Neural cell (in vitro differentiated cells): Measurements from ENCODE around the gene NDEL1. TPM values are rescaled to one million over a fixed set of nuclear protein-coding genes. Genes with fewer than 3 reads are reported as not detected.

Source experiments
- H2AFZ ChIP-seq: fragments of 200-600, 300-800 bp; sonication (generic), shearing (Covaris generic); 2 replicates; pipeline ENCODE4 v1.6.0; 2014; ENCODE audit warnings: low read depth, mild to moderate bottlenecking, antibody characterized with exemption, low read length, moderate library complexity
- H3F3A ChIP-seq: fragments of 200-600 bp; shearing (Covaris generic); 2 replicates; pipeline ENCODE4 v1.6.1; 2016; ENCODE audit warnings: mild to moderate bottlenecking, moderate library complexity, mixed read lengths, antibody characterized with exemption, low read length; ENCODE audit not compliant: insufficient read depth, poor library complexity, severe bottlenecking
- H3K27ac ChIP-seq: fragments of 200-600, 300-800 bp; sonication (generic), shearing (Covaris generic); 2 replicates; pipeline ENCODE4 v1.5.1; 2014; ENCODE audit warnings: mild to moderate bottlenecking, low read length, moderate library complexity
- H3K27me3 ChIP-seq: fragments of 300-800, 200-600 bp; sonication (generic), shearing (Covaris generic); 2 replicates; pipeline ENCODE4 v1.6.0; 2014; ENCODE audit warnings: mild to moderate bottlenecking, low read depth, low read length, moderate library complexity; ENCODE audit not compliant: insufficient read depth
- H3K36me3 ChIP-seq: fragments of 300-800, 200-600 bp; sonication (generic), shearing (Covaris generic); 2 replicates; pipeline ENCODE4 v1.5.1; 2014; ENCODE audit warnings: mild to moderate bottlenecking, antibody characterized with exemption, low read length, moderate library complexity; ENCODE audit not compliant: insufficient read depth
- H3K4me2 ChIP-seq: fragments of 300-800, 200-600 bp; sonication (generic), shearing (Covaris generic); 2 replicates; pipeline ENCODE4 v1.6.0; 2014; ENCODE audit warnings: mild to moderate bottlenecking, low read length
- H3K4me3 ChIP-seq: fragments of 300-800, 200-600 bp; sonication (generic), shearing (Covaris generic); 2 replicates; pipeline ENCODE4 v1.5.1; 2014; ENCODE audit warnings: mild to moderate bottlenecking, low read length, moderate library complexity
- H3K79me2 ChIP-seq: fragments of 200-600 bp; shearing (Covaris generic); replicated peaks from 2 replicates; pipeline ENCODE4 v1.6.0; 2014; ENCODE audit warnings: mild to moderate bottlenecking, low read length, moderate library complexity; ENCODE audit not compliant: insufficient read depth
- H3K9ac ChIP-seq: fragments of 300-800, 200-600 bp; sonication (generic), shearing (Covaris generic); 2 replicates; pipeline ENCODE4 v1.6.1; 2016; ENCODE audit warnings: mild to moderate bottlenecking, low read length, mixed read lengths
- H3K9me2 ChIP-seq: fragments of 200-600 bp; shearing (Covaris generic); 2 replicates; pipeline ENCODE4 v1.6.1; 2016; ENCODE audit warnings: mild to moderate bottlenecking, low read length, mixed read lengths; ENCODE audit not compliant: insufficient read depth
- H3K9me3 ChIP-seq: fragments of 200-600, 300-800 bp; sonication (generic), shearing (Covaris generic); 2 replicates; pipeline ENCODE4 v1.6.1; 2016; ENCODE audit warnings: mild to moderate bottlenecking, mixed run types, low read length, moderate library complexity, mixed read lengths
- H4K20me1 ChIP-seq: fragments of 200-600 bp; shearing (Covaris generic); 2 replicates; pipeline ENCODE4 v1.6.1; 2016; ENCODE audit warnings: mild to moderate bottlenecking, mixed run types; ENCODE audit not compliant: insufficient read depth
- EP300 ChIP-seq: fragments of 450-650 bp; conservative IDR thresholded peaks from 2 replicates; pipeline ENCODE4 v1.6.1; 2014; ENCODE audit warnings: antibody characterized with exemption, mild to moderate bottlenecking, moderate library complexity; ENCODE audit not compliant: poor library complexity, severe bottlenecking
- EZH2 ChIP-seq: fragments of 200-600, 300-800 bp; shearing (Covaris generic), sonication (generic); IDR thresholded peaks from 2 replicates; pipeline ENCODE4 v1.6.1; 2014; ENCODE audit warnings: antibody characterized with exemption, low read length, borderline replicate concordance, mild to moderate bottlenecking; ENCODE audit not compliant: insufficient read depth, poor library complexity, severe bottlenecking
- MXI1 ChIP-seq: fragments of 450-650 bp; conservative IDR thresholded peaks from 2 replicates; pipeline ENCODE4 v1.6.1; 2014; ENCODE audit warnings: antibody characterized with exemption, mild to moderate bottlenecking; ENCODE audit not compliant: poor library complexity, severe bottlenecking
- POLR2AphosphoS5 ChIP-seq: IDR thresholded peaks from 2 replicates; pipeline ENCODE4 v1.6.1; 2012
- RAD21 ChIP-seq: fragments of 450-650 bp; conservative IDR thresholded peaks from 2 replicates; pipeline ENCODE4 v1.6.1; 2014; ENCODE audit warnings: antibody characterized with exemption, mild to moderate bottlenecking, moderate library complexity
- REST ChIP-seq: IDR thresholded peaks from 2 replicates; pipeline ENCODE4 v1.6.1; 2012; ENCODE audit warnings: borderline replicate concordance
- SMC3 ChIP-seq: fragments of 450-650 bp; conservative IDR thresholded peaks from 2 replicates; pipeline ENCODE4 v1.6.1; 2014; ENCODE audit warnings: antibody characterized with exemption, mild to moderate bottlenecking, moderate library complexity; ENCODE audit not compliant: poor library complexity
- TAF1 ChIP-seq: IDR thresholded peaks from 2 replicates; pipeline ENCODE4 v1.6.1; 2012; ENCODE audit warnings: low read depth
- polyA plus RNA-seq: library from polyadenylated mRNA; depleted of rRNA; stranded (reverse); fragments of >200 nt; gene quantifications from 2 replicates; pipeline ENCODE4 v1.2.3, GENCODE V29; 2014
- TF ChIP-seq, protein P1 (sequence below): fragments of 450-650 bp; IDR thresholded peaks from 2 replicates; pipeline ENCODE4 v1.5.1; 2014; ENCODE audit warnings: antibody characterized with exemption, mild to moderate bottlenecking, moderate library complexity; ENCODE audit not compliant: poor library complexity, severe bottlenecking

Gene NDEL1
- polyA plus RNA-seq, 1 donor from 2014 or later = 25.7 TPM

DNA sequence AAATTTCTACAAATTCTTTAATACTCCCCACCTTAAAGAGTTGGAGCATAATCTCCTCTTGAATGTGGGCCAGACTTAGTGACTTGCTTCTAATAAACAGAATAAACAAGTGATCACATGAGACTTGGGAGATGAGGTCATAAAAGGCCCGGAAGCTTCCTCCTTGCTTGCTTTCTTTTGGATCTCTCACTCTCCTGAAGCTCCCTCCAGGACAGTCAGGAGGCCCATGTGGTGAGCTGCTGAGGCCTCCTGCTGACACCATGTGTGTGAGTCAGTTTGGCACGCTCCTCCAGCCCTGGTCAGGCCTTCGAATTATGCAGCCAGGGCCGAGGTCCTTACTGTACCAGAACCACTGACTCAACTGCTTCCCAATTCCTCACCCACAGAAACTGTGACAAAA lies 53.2 kb downstream of the NDEL1 start:
- no peak overlapping the region for H3K9ac ChIP-seq
- H3K79me2 ChIP-seq = no peaks in the 10 kb centered on the region
- H2AFZ ChIP-seq = no peak overlapping the region
- no peak overlapping the region for H3K4me3 ChIP-seq
- no peak overlapping the region for H3K4me2 ChIP-seq
- H3K27me3 ChIP-seq = no peaks in the 10 kb centered on the region
- H3F3A ChIP-seq = no peaks in the 10 kb centered on the region
- H3K36me3 ChIP-seq = peaks cover 31% of the 10 kb centered on the region
- no peak overlapping the region for H3K27ac ChIP-seq
- no peaks in the 10 kb centered on the region for H3K9me3 ChIP-seq
- TF ChIP-seq REST = no peak
- TF ChIP-seq, protein P1, sequence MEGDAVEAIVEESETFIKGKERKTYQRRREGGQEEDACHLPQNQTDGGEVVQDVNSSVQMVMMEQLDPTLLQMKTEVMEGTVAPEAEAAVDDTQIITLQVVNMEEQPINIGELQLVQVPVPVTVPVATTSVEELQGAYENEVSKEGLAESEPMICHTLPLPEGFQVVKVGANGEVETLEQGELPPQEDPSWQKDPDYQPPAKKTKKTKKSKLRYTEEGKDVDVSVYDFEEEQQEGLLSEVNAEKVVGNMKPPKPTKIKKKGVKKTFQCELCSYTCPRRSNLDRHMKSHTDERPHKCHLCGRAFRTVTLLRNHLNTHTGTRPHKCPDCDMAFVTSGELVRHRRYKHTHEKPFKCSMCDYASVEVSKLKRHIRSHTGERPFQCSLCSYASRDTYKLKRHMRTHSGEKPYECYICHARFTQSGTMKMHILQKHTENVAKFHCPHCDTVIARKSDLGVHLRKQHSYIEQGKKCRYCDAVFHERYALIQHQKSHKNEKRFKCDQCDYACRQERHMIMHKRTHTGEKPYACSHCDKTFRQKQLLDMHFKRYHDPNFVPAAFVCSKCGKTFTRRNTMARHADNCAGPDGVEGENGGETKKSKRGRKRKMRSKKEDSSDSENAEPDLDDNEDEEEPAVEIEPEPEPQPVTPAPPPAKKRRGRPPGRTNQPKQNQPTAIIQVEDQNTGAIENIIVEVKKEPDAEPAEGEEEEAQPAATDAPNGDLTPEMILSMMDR = no peak
- no peak for TF ChIP-seq POLR2AphosphoS5
- no peak for TF ChIP-seq MXI1
- no peaks in the 10 kb centered on the region for H3K9me2 ChIP-seq
- no peaks in the 10 kb centered on the region for H4K20me1 ChIP-seq

DNA sequence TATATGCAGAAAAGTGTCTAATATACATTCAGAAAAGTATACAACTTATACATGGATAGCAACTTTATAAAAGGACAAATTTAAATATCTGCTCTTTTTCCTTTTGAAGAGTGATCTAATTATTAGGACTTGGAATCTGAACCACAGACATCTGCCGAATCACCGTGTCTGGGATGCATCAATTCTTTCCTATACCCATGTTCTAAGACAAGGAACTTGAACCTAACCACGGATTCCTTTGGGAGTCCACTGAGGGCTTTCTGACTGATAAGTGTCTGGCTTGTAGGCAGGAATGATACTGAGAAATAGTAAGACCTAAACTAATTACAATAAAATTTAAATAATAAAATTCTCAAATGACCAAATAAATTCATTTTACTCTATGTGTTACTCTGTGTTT lies 54.2 kb downstream of the NDEL1 start:
- Histone ChIP-seq H3K79me2 (no peaks in the 10 kb centered on the region), H4K20me1 (no peaks in the 10 kb centered on the region), H3K4me2 (no peak overlapping the region), H2AFZ (no peak overlapping the region), H3K27me3 (no peaks in the 10 kb centered on the region), H3K9me2 (no peaks in the 10 kb centered on the region), H3K9ac (no peak overlapping the region), H3K36me3 (peaks cover 26% of the 10 kb centered on the region), H3K27ac (no peak overlapping the region), H3F3A (no peaks in the 10 kb centered on the region), H3K9me3 (no peaks in the 10 kb centered on the region), H3K4me3 (no peak overlapping the region)
- TF ChIP-seq, protein P1 = no peak
- no peak for TF ChIP-seq MXI1
- TF ChIP-seq REST = no peak
- TF ChIP-seq EP300 = no peak
- TF ChIP-seq POLR2AphosphoS5 = no peak
- TF ChIP-seq SMC3 = no peak
- TF ChIP-seq RAD21 = no peak
- TF ChIP-seq EZH2 = no peak
- TF ChIP-seq TAF1 = no peak
